CD4-positive, alpha-beta T cell treated with Interleukin-17A for 1 hour (primary cell): ENCODE measurements around the gene RRP9.
A peak's percentile ranks its signal among the peaks of the same experiment; 100 is the strongest.
"Not testable (repeated sequence)": the region's sequence is repeated elsewhere in the genome, so short reads cannot be mapped to it uniquely, and the experiment has no call there.

Experiments
- DNase-seq: peaks from one replicate; pipeline ENCODE4 v3.0.0-alpha.2; 2020

RRP9 gene

GRCh38 chr3:51941798-51942602 is at the start of gene RRP9, which contains the start of gene PARP3:
TSS of gene RRP9 (minus strand) at chr3:51941904. CDS start at chr3:51941867, 37 bp downstream.
TSS of gene PARP3 (plus strand) at chr3:51942363. CDS start at chr3:51943356, 993 bp downstream.
- DNase-seq = peak; percentile 100

GRCh38 chr3:51990501-51990971 is 48.8 kb upstream of the RRP9 start:
- DNase-seq = not testable (repeated sequence)

GRCh38 chr3:51988286-51989146 is 46.8 kb upstream of the RRP9 start:
- DNase-seq = no peak

- DNase-seq = no peak
These were observed 45.9 kb upstream of the RRP9 start for GRCh38 chr3:51987568-51987967.

GRCh38 chr3:51986010-51986947 is 44.6 kb upstream of the RRP9 start:
- DNase-seq = no peak

- DNase-seq = no peak
These were observed 43.4 kb upstream of the RRP9 start for GRCh38 chr3:51985063-51985462.

- no peak for DNase-seq
These were observed 42.6 kb upstream of the RRP9 start for GRCh38 chr3:51984269-51984647.

GRCh38 chr3:51983578-51984268 is 42.0 kb upstream of the RRP9 start:
- DNase-seq = no peak

- DNase-seq = peak; percentile 78
These were observed 41.3 kb upstream of the RRP9 start, which contains the start of gene ACY1 for GRCh38 chr3:51982838-51983577. TSS of gene ACY1 (plus strand) at chr3:51983535. CDS start at chr3:51984065, 530 bp downstream.

- DNase-seq = peak; percentile 23
These were observed 40.7 kb upstream of the RRP9 start for GRCh38 chr3:51982352-51982837.

GRCh38 chr3:51980253-51980652 is 38.5 kb upstream of the RRP9 start:
- no peak for DNase-seq

GRCh38 chr3:51978143-51978502 is 36.4 kb upstream of the RRP9 start:
- DNase-seq = no peak

- peak; percentile 59 for DNase-seq
These were observed 35.9 kb upstream of the RRP9 start for GRCh38 chr3:51977446-51978142.

- DNase-seq = peak; percentile 47
These were observed 34.3 kb upstream of the RRP9 start for GRCh38 chr3:51975852-51976549.

- peak; percentile 84 for DNase-seq
These were observed 33.5 kb upstream of the RRP9 start, which contains the start of gene ABHD14A for GRCh38 chr3:51974963-51975851. TSS of gene ABHD14A (plus strand) at chr3:51975064. CDS start at chr3:51975136, 72 bp downstream.

- no peak for DNase-seq
These were observed 32.7 kb upstream of the RRP9 start for GRCh38 chr3:51974277-51974962.

GRCh38 chr3:51971350-51971749 is 29.6 kb upstream of the RRP9 start:
- no peak for DNase-seq
